Smooth muscle cell (in vitro differentiated cells): ENCODE results near the gene NXPH3. TPM values are rescaled to one million over a fixed set of nuclear protein-coding genes. Genes with fewer than 3 reads are reported as not detected.

Source experiments
- DNase-seq: peaks from one replicate; lab custom pipeline; 2025; ENCODE audit not compliant: unreplicated experiment; lab: John Stamatoyannopoulos, UW
- H2AFZ ChIP-seq: fragments of 200-600 bp; sonication (generic); 2 replicates; pipeline ENCODE4 v1.6.0; 2016; ENCODE audit warnings: antibody characterized with exemption, low read depth, mild to moderate bottlenecking
- H3F3A ChIP-seq: fragments of 200-600 bp; sonication (generic); 2 replicates; pipeline ENCODE4 v1.6.0; 2017; ENCODE audit warnings: antibody characterized with exemption, low read depth
- H3K27ac ChIP-seq: fragments of 200-600 bp; sonication (generic); 2 replicates; pipeline ENCODE4 v1.5.1; 2016; ENCODE audit warnings: low read depth, mild to moderate bottlenecking
- H3K27me3 ChIP-seq: fragments of 200-600 bp; sonication (generic); 2 replicates; pipeline ENCODE4 v1.6.1; 2016; ENCODE audit warnings: low read depth, mild to moderate bottlenecking
- H3K36me3 ChIP-seq: fragments of 200-600 bp; sonication (generic); 2 replicates; pipeline ENCODE4 v1.5.1; 2016; ENCODE audit warnings: low read depth
- H3K4me1 ChIP-seq: fragments of 200-600 bp; sonication (generic); 2 replicates; pipeline ENCODE4 v1.5.1; 2016; ENCODE audit warnings: low read depth
- H3K4me2 ChIP-seq: fragments of 200-600 bp; sonication (generic); 2 replicates; pipeline ENCODE4 v1.6.0; 2016; ENCODE audit warnings: mild to moderate bottlenecking
- H3K4me3 ChIP-seq: fragments of 200-600 bp; sonication (generic); 2 replicates; pipeline ENCODE4 v1.5.1; 2016; ENCODE audit warnings: mild to moderate bottlenecking
- H3K79me2 ChIP-seq: fragments of 200-600 bp; sonication (generic); 2 replicates; pipeline ENCODE4 v1.6.0; 2016; ENCODE audit warnings: low read depth, mild to moderate bottlenecking
- H3K9ac ChIP-seq: fragments of 200-600 bp; sonication (generic); 2 replicates; pipeline ENCODE4 v1.6.0; 2016; ENCODE audit warnings: low read depth
- H3K9me3 ChIP-seq: fragments of 200-600 bp; sonication (generic); replicated peaks from 2 replicates; pipeline ENCODE4 v1.5.1; 2016; ENCODE audit warnings: low read depth
- H4K20me1 ChIP-seq: fragments of 200-600 bp; sonication (generic); 2 replicates; pipeline ENCODE4 v1.6.0; 2016; ENCODE audit warnings: low read depth
- CTCF ChIP-seq: fragments of 200-600 bp; sonication (generic); IDR thresholded peaks from 2 replicates; pipeline ENCODE4 v1.5.1; 2017; ENCODE audit warnings: borderline replicate concordance, mild to moderate bottlenecking, antibody characterized with exemption; ENCODE audit not compliant: insufficient read depth, poor library complexity, severe bottlenecking
- WGBS: methylation state at CpG from one replicate; pipeline ENCODE4 v1.1.7; 2016; ENCODE audit warnings: low lambda C conversion rate; 5-methylcytosine and 5-hydroxymethylcytosine counted together
- polyA plus RNA-seq: library from polyadenylated mRNA; unstranded; fragments of >200 nt; fragmentation: Nextera tagmentation; extraction: Ambion mirVana; gene quantifications from 2 replicates; pipeline ENCODE4 v1.2.1, GENCODE V29; 2016
- total RNA-seq: library from RNA; depleted of rRNA; stranded (reverse); fragments of >200 nt; gene quantifications from 2 replicates; pipeline ENCODE4 v1.2.3, GENCODE V29; 2014

Gene NXPH3
- total and polyA plus RNA-seq, 2 experiments from 2014 or later = 1.5 to 3.6 TPM

GRCh38 chr17:49595328-49595727 is 19.7 kb downstream of the NXPH3 start:
- H3K4me2 ChIP-seq = no peak overlapping the region
- peaks cover 8% of the 10 kb centered on the region for H3K36me3 ChIP-seq
- H3K4me3 ChIP-seq = no peak overlapping the region
- H3K9me3 ChIP-seq = no peaks in the 10 kb centered on the region
- H3K4me1 ChIP-seq = peaks cover 3% of the 10 kb centered on the region
- peaks cover 4% of the 10 kb centered on the region for H4K20me1 ChIP-seq
- no peak for TF ChIP-seq CTCF
- no peak overlapping the region for H3K9ac ChIP-seq
- no peak overlapping the region for H3K27ac ChIP-seq
- no peaks in the 10 kb centered on the region for H3K27me3 ChIP-seq
- H3K79me2 ChIP-seq = no peaks in the 10 kb centered on the region
- DNase-seq = no peak
- 95% methylated on average over 4 of the region's 4 CpGs for WGBS
- no peaks in the 10 kb centered on the region for H3F3A ChIP-seq
- no peak overlapping the region for H2AFZ ChIP-seq

DNA sequence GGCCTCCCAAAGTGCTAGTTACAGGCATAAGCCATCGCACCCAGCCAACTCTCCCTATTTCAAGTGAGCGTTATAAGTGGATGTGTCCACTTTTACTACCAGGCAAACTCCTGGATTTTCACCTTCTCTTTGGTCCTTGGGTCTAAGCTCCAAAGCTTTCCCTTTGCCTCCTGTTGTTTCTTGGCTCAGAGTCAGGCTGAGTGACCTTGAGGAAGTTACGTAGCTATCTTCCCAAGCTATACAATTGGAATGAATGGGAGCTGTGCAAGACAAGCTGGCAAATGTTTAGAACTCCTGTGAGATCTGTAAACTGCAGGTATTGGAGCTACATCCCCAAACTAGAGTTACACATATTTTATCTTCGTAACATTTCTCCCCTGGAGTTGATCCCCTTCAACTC is 20.3 kb downstream of the NXPH3 start:
- WGBS = 94% methylated on average over 4 of the region's 4 CpGs
- Histone ChIP-seq H3K79me2 (no peaks in the 10 kb centered on the region), H3K4me3 (no peak overlapping the region)

GRCh38 chr17:49596613-49597244 is 21.1 kb downstream of the NXPH3 start:
- H3K4me2 ChIP-seq = no peak overlapping the region
- H3K27me3 ChIP-seq = no peaks in the 10 kb centered on the region
- H3F3A ChIP-seq = no peaks in the 10 kb centered on the region
- H3K27ac ChIP-seq = no peak overlapping the region
- no peak for TF ChIP-seq CTCF
- WGBS = 82% methylated on average over 6 of the region's 6 CpGs
- H3K9ac ChIP-seq = no peak overlapping the region
- peaks cover 5% of the 10 kb centered on the region for H3K4me1 ChIP-seq
- peaks cover 14% of the 10 kb centered on the region for H3K36me3 ChIP-seq
- DNase-seq = no peak
- no peak overlapping the region for H3K4me3 ChIP-seq
- H3K79me2 ChIP-seq = no peaks in the 10 kb centered on the region
- H2AFZ ChIP-seq = no peak overlapping the region
- H3K9me3 ChIP-seq = no peaks in the 10 kb centered on the region
- peaks cover 4% of the 10 kb centered on the region for H4K20me1 ChIP-seq

More for the DNA sequence above, 20.3 kb downstream of the NXPH3 start:
- TF ChIP-seq CTCF = no peak
- Histone ChIP-seq H3F3A (no peaks in the 10 kb centered on the region), H4K20me1 (peaks cover 4% of the 10 kb centered on the region), H3K36me3 (peaks cover 9% of the 10 kb centered on the region), H3K9ac (no peak overlapping the region), H3K4me2 (no peak overlapping the region), H3K27me3 (no peaks in the 10 kb centered on the region), H3K27ac (no peak overlapping the region), H3K9me3 (no peaks in the 10 kb centered on the region), H2AFZ (no peak overlapping the region), H3K4me1 (peaks cover 3% of the 10 kb centered on the region)
- no peak for DNase-seq

DNA sequence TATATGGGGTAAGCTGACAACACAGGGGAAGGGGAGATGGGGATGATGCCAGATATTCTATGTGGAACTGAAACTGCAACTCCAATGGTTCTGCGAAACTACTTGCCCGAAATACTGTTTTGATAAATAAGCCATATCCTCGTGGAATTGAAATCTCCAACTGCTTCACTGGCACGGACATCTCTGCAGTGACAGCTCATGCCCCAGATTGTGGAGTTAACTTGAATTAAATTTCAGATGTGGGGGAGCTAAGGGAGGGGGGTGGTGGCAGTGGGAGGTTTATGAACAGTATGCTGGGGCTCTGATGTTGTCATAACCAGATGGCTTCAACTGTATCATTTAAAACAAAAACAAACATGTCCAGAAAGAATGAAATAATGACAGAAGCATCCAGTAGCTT is 21.8 kb downstream of the NXPH3 start:
- 85% methylated on average over 4 of the region's 4 CpGs for WGBS
- H3K4me3 ChIP-seq = no peak overlapping the region
- no peak for TF ChIP-seq CTCF
- peaks cover 15% of the 10 kb centered on the region for H3K36me3 ChIP-seq
- H3K9me3 ChIP-seq = no peaks in the 10 kb centered on the region
- H2AFZ ChIP-seq = no peak overlapping the region
- no peak overlapping the region for H3K27ac ChIP-seq
- no peaks in the 10 kb centered on the region for H3K27me3 ChIP-seq
- H3K79me2 ChIP-seq = no peaks in the 10 kb centered on the region
- peaks cover 4% of the 10 kb centered on the region for H4K20me1 ChIP-seq
- no peak for DNase-seq
- peaks cover 11% of the 10 kb centered on the region for H3K4me1 ChIP-seq
- no peaks in the 10 kb centered on the region for H3F3A ChIP-seq
- H3K9ac ChIP-seq = no peak overlapping the region
- H3K4me2 ChIP-seq = no peak overlapping the region
